ENCODE data around the gene KDELR3. TPM values are rescaled to one million over a fixed set of nuclear protein-coding genes. Genes with fewer than 3 reads are reported as not detected.

KDELR3 gene
- total RNA-seq, 1 donor from 2014 or later: 72.6 TPM

- DNase-seq (ENCODE audit: low read depth): peak; percentile 41
- Mint-ChIP-seq H3K27me3 (ENCODE audit: low read depth, unreplicated experiment) (no peaks in the 10 kb centered on the region), H3K4me3 (ENCODE audit: unreplicated experiment) (peak overlapping the region; percentile 99), H3K4me1 (ENCODE audit: low read depth, unreplicated experiment) (peaks cover 14% of the 10 kb centered on the region), H3K27ac (ENCODE audit: unreplicated experiment) (peak overlapping the region; percentile 100), H3K9me3 (ENCODE audit: unreplicated experiment) (peaks cover 3% of the 10 kb centered on the region), H3K36me3 (ENCODE audit: low read depth, unreplicated experiment) (peaks cover 7% of the 10 kb centered on the region)
- FAIRE-seq: no peak
- peaks cover 61% of the 10 kb centered on the region for H3K79me2 ChIP-seq (ENCODE audit: insufficient read depth, low read length)
- no peak overlapping the region for H2AFZ ChIP-seq (ENCODE audit: low read depth, low read length)
- H3K36me3 ChIP-seq (ENCODE audit: insufficient read depth, low read length): peaks cover 12% of the 10 kb centered on the region
- H3K27me3 ChIP-seq (ENCODE audit: insufficient read depth, low read length): no peaks in the 10 kb centered on the region
- H3K4me1 ChIP-seq (ENCODE audit: insufficient read depth, low read length): no peaks in the 10 kb centered on the region
- no peaks in the 10 kb centered on the region for H3K9me3 ChIP-seq (ENCODE audit: insufficient read depth, low read depth, low read length)
- H3K9ac ChIP-seq (ENCODE audit: low read length): peak overlapping the region; percentile 100
- H3K27ac ChIP-seq (ENCODE audit: low read depth, low read length): peak overlapping the region; percentile 100
- peaks cover 51% of the 10 kb centered on the region for H4K20me1 ChIP-seq (ENCODE audit: insufficient read depth, low read length)
- H3K4me3 ChIP-seq (ENCODE audit: insufficient read depth, low read depth, low read length): peak overlapping the region; percentile 98
- peak overlapping the region; percentile 88 for H3K4me2 ChIP-seq (ENCODE audit: low read length)
- TF ChIP-seq CTCF (IDR thresholded peaks at IDR 0.05; ENCODE audit: insufficient read depth, low read depth, low read length) (no peak), EZH2 (IDR thresholded peaks at IDR 0.05; ENCODE audit: insufficient read depth, low read length) (no peak)
Observed at GRCh38 chr22:38504731-38505540, 37.0 kb downstream of the KDELR3 start.

- Mint-ChIP-seq H3K36me3 (ENCODE audit: low read depth, unreplicated experiment) (peaks cover 7% of the 10 kb centered on the region), H3K27me3 (ENCODE audit: low read depth, unreplicated experiment) (no peaks in the 10 kb centered on the region), H3K27ac (ENCODE audit: unreplicated experiment) (peak overlapping the region; percentile 100), H3K4me1 (ENCODE audit: low read depth, unreplicated experiment) (peaks cover 14% of the 10 kb centered on the region), H3K4me3 (ENCODE audit: unreplicated experiment) (peak overlapping the region; percentile 99), H3K9me3 (ENCODE audit: unreplicated experiment) (peaks cover 3% of the 10 kb centered on the region)
- Histone ChIP-seq H3K27ac (ENCODE audit: low read depth, low read length) (peak overlapping the region; percentile 100), H3K9ac (ENCODE audit: low read length) (peak overlapping the region; percentile 100), H4K20me1 (ENCODE audit: insufficient read depth, low read length) (peaks cover 46% of the 10 kb centered on the region), H3K36me3 (ENCODE audit: insufficient read depth, low read length) (peaks cover 7% of the 10 kb centered on the region), H3K79me2 (ENCODE audit: insufficient read depth, low read length) (peaks cover 56% of the 10 kb centered on the region), H3K4me2 (ENCODE audit: low read length) (peak overlapping the region; percentile 88), H3K4me3 (ENCODE audit: insufficient read depth, low read depth, low read length) (peak overlapping the region; percentile 98), H2AFZ (ENCODE audit: low read depth, low read length) (peak overlapping the region; percentile 86), H3K27me3 (ENCODE audit: insufficient read depth, low read length) (no peaks in the 10 kb centered on the region), H3K4me1 (ENCODE audit: insufficient read depth, low read length) (no peaks in the 10 kb centered on the region), H3K9me3 (ENCODE audit: insufficient read depth, low read depth, low read length) (no peaks in the 10 kb centered on the region)
- FAIRE-seq (no peak), DNase-seq (ENCODE audit: low read depth) (peak; percentile 39)
- TF ChIP-seq EZH2 (IDR thresholded peaks at IDR 0.05; ENCODE audit: insufficient read depth, low read length) (no peak), CTCF (IDR thresholded peaks at IDR 0.05; ENCODE audit: insufficient read depth, low read depth, low read length) (no peak)
Observed at GRCh38 chr22:38505541-38506117, 37.7 kb downstream of the KDELR3 start.

Measured in astrocyte (in vitro differentiated cells and primary cell).